ENCODE data around the gene RPL21.

GRCh38 chr13:27267596-27267995 lies 16.2 kb downstream of the RPL21 start:
- TF ChIP-seq EZH2 (IDR thresholded peaks at IDR 0.05) (no peak), CTCF (IDR thresholded peaks at IDR 0.05) (no peak), EZH2phosphoT487 (IDR thresholded peaks at IDR 0.05) (no peak)

All from neural progenitor cell (in vitro differentiated cells).